NCI-H526 treated with DMSO at 0.1 percent for 48 hours (cell line): ENCODE results near the gene RABGEF1.
"Not testable (repeated sequence)": the region's sequence is repeated elsewhere in the genome, so short reads cannot be mapped to it uniquely, and the experiment has no call there.

Source experiments
- DNase-seq: peaks from one replicate; lab custom pipeline; 2025; lab: John Stamatoyannopoulos, UW

RABGEF1 gene

GRCh38 chr7:66735850-66736249, 4.7 kb upstream of the RABGEF1 start:
- DNase-seq = no peak

GRCh38 chr7:66736892-66737291, 3.6 kb upstream of the RABGEF1 start:
- no peak for DNase-seq

GRCh38 chr7:66737667-66738066, 2.9 kb upstream of the RABGEF1 start:
- peak; percentile 2 for DNase-seq

GRCh38 chr7:66739477-66739876, 1.1 kb upstream of the RABGEF1 start:
- no peak for DNase-seq

GRCh38 chr7:66739953-66740301, 606 bp upstream of the RABGEF1 start:
- no peak for DNase-seq

GRCh38 chr7:66740980-66741709, 612 bp downstream of the RABGEF1 start:
- peak; percentile 21 for DNase-seq

- no peak for DNase-seq
Measured at GRCh38 chr7:66741710-66742049, 1.1 kb downstream of the RABGEF1 start.

- not testable (repeated sequence) for DNase-seq
Measured at GRCh38 chr7:66742298-66742697, 1.8 kb downstream of the RABGEF1 start.

- DNase-seq = no peak
Measured at GRCh38 chr7:66743920-66744319, 3.4 kb downstream of the RABGEF1 start.

GRCh38 chr7:66747385-66747784, 6.9 kb downstream of the RABGEF1 start:
- DNase-seq = no peak

GRCh38 chr7:66747881-66748511, 7.5 kb downstream of the RABGEF1 start:
- DNase-seq = no peak

- no peak for DNase-seq
Measured at GRCh38 chr7:66748791-66749190, 8.3 kb downstream of the RABGEF1 start.

- DNase-seq = no peak
Measured at GRCh38 chr7:66751945-66752344, 11.4 kb downstream of the RABGEF1 start.

- DNase-seq = no peak
Measured at GRCh38 chr7:66754541-66754940, 14.0 kb downstream of the RABGEF1 start.

- DNase-seq = not testable (repeated sequence)
Measured at GRCh38 chr7:66755059-66755458, 14.5 kb downstream of the RABGEF1 start.

- not testable (repeated sequence) for DNase-seq
Measured at GRCh38 chr7:66756227-66756626, 15.7 kb downstream of the RABGEF1 start.

- no peak for DNase-seq
Measured at GRCh38 chr7:66756889-66757288, 16.4 kb downstream of the RABGEF1 start.

GRCh38 chr7:66757939-66758338, 17.4 kb downstream of the RABGEF1 start:
- no peak for DNase-seq

- DNase-seq = no peak
Measured at GRCh38 chr7:66758950-66759628, 18.6 kb downstream of the RABGEF1 start.

- not testable (repeated sequence) for DNase-seq
Measured at GRCh38 chr7:66763183-66763582, 22.6 kb downstream of the RABGEF1 start.

GRCh38 chr7:66763633-66764355, 23.3 kb downstream of the RABGEF1 start:
- not testable (repeated sequence) for DNase-seq

GRCh38 chr7:66764905-66765304, 24.4 kb downstream of the RABGEF1 start:
- DNase-seq = not testable (repeated sequence)
